ENCODE results near the gene U2AF2. TPM values are rescaled to one million over a fixed set of nuclear protein-coding genes. Genes with fewer than 3 reads are reported as not detected.
A peak's percentile ranks its signal among the peaks of the same experiment; 100 is the strongest.

The U2AF2 gene
- 385 and 411 TPM in 2 replicates for total RNA-seq (2021)
- percentile 92 among the genes with signal in this experiment for Bru-seq, nascent RNA
- BruChase-seq, experiment 1, labeled RNA remaining after a 2-hour chase: percentile 90 among the genes with signal in this experiment
- BruChase-seq, experiment 2, labeled RNA remaining after a 6-hour chase: percentile 97 among the genes with signal in this experiment
- long read RNA-seq, partial matches to known transcripts: 0 of 19 reads
- long read RNA-seq, other reads (novel, unspliced or antisense): 15 of 19 reads

DNA sequence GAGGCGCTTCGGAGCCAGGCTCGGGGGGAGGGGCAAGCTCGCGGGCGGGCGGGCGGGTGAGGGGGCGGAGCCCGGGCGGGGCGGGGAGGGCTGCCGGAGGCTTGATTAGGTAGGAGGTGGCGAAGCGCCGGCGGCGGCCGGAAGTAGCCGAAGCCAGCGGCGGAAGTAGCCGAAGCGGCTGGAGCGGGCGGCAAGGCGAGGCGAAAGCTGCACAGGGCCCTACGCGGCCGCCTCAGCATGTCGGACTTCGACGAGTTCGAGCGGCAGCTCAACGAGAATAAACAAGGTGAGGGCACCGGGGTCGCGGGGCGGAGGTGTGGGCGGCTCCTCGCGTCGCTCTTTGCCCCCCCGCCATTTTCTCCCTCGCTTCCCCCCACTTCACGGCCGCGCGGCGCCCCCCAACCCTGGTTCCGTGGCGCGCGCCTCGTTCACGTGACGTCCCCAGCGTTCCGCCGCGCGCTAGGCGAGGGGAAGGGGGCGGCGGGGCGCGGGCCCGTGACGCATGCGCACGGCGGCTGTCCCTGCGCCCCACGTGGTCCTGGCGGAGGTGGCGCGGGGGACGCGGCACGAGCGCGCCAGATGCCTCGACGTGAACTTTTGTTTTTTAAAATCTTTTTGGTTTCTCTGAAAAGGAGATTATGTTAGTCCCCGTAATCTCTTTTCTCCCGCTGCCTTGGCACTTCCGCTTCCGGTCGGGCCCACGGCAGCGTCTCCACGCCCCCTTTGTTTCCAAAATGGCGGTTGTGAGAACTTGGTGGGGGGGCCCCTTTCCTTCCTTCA is at the start of gene U2AF2:
TSS of gene U2AF2 (plus strand) at position 168 of the 780 bp plus-strand sequence. CDS start at position 238, 70 bp downstream.
- intact Hi-C loops (cut with micrococcal nuclease; ENCODE audit: unreplicated experiment): no loop called here
- CTCF ChIA-PET: interaction anchor here (0.5 to 1.5 kb wide), 7 partner anchors 12 to 193 kb away, joined by 3 to 17 read pairs (median 3); partner anchors contain the start of genes ISOC2, ZNF581 and ZNF784

DNA sequence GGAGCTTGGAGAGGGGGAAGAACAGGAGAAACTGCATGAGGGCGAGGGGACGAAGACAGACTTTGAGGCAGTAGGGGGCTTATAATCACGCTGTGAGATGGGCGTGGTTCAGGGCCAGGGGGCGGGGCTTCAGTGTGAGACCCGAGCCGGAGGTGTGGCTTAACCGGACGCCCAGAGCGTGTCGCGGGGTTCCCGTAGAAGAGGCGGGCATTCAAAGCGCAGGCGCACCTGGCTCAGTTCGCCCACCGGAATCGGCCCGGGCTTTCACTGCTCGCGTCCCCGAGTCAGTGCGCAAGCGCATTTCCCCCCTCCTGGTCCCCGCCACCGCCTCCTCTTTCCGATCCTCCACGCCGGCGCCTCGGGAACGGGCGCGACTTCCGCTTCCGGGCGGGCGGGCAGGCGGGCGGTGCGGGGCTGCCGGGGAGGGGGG is 49.6 kb upstream of the U2AF2 start:
- peak overlapping the region; percentile 96 for H3K4me3 ChIP-seq (ENCODE audit: low read depth, low read length, poor library complexity, severe bottlenecking)
- BruUV-seq (replicated peaks): no TSS peak
- intact Hi-C loops (cut with micrococcal nuclease; ENCODE audit: unreplicated experiment): loop anchor here (5.0 kb wide), 1 partner anchor 143 kb away; the partner anchor contains the start of genes C19orf85 and ISOC2
- ChIA-PET CTCF (interaction anchor here (0.6 to 2.5 kb wide), 6 partner anchors 19 to 159 kb away, joined by 3 to 6 read pairs (median 5); partner anchors contain the start of gene ZNF784), POLR2A (ENCODE audit: low non-redundant PET) (interaction anchor here (0.6 to 1.1 kb wide), 3 partner anchors 14 to 1117 kb away, joined by 3 to 6 read pairs (median 3); no protein-coding TSS in a partner anchor)
- H3K4me1 ChIP-seq (ENCODE audit: insufficient read depth, low read length, poor library complexity, severe bottlenecking): peaks cover 21% of the 10 kb centered on the region
- TF ChIP-seq, protein P1, sequence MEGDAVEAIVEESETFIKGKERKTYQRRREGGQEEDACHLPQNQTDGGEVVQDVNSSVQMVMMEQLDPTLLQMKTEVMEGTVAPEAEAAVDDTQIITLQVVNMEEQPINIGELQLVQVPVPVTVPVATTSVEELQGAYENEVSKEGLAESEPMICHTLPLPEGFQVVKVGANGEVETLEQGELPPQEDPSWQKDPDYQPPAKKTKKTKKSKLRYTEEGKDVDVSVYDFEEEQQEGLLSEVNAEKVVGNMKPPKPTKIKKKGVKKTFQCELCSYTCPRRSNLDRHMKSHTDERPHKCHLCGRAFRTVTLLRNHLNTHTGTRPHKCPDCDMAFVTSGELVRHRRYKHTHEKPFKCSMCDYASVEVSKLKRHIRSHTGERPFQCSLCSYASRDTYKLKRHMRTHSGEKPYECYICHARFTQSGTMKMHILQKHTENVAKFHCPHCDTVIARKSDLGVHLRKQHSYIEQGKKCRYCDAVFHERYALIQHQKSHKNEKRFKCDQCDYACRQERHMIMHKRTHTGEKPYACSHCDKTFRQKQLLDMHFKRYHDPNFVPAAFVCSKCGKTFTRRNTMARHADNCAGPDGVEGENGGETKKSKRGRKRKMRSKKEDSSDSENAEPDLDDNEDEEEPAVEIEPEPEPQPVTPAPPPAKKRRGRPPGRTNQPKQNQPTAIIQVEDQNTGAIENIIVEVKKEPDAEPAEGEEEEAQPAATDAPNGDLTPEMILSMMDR (conservative IDR thresholded peaks at IDR 0.05; ENCODE audit: low read depth, low read length): no peak
- TF ChIP-seq EZH2 (IDR thresholded peaks at IDR 0.05; ENCODE audit: borderline replicate concordance, low read depth, low read length, poor library complexity, severe bottlenecking): no peak
- H3K9me3 ChIP-seq (ENCODE audit: low read depth, low read length, poor library complexity, severe bottlenecking): no peaks in the 10 kb centered on the region
- H3K27me3 ChIP-seq (replicated peaks; ENCODE audit: insufficient read depth, low read depth, low read length, poor library complexity): no peaks in the 10 kb centered on the region
- DNase-seq (ENCODE audit: low spot score): peak; percentile 99
- peak overlapping the region; percentile 93 for H3K27ac ChIP-seq (ENCODE audit: low read depth, low read length, poor library complexity, severe bottlenecking)
- peaks cover 8% of the 10 kb centered on the region for H3K36me3 ChIP-seq (ENCODE audit: insufficient read depth, low read length, poor library complexity, severe bottlenecking)

More for the DNA sequence above, at the start of gene U2AF2:
- POLR2A ChIA-PET (ENCODE audit: low non-redundant PET): interaction anchor here (0.6 kb wide), 1 partner anchor 178 kb away, joined by 3 read pairs; no protein-coding TSS in a partner anchor
- DNase-seq (ENCODE audit: low spot score): peak; percentile 93
- Histone ChIP-seq H3K27ac (ENCODE audit: low read depth, low read length, poor library complexity, severe bottlenecking) (peak within 1 kb of the TSS; percentile 99), H3K4me3 (ENCODE audit: low read depth, low read length, poor library complexity, severe bottlenecking) (peak within 1 kb of the TSS; percentile 83), H3K27me3 (replicated peaks; ENCODE audit: insufficient read depth, low read depth, low read length, poor library complexity) (no peaks in the 10 kb centered on the region), H3K4me1 (ENCODE audit: insufficient read depth, low read length, poor library complexity, severe bottlenecking) (peaks cover 18% of the 10 kb centered on the region), H3K9me3 (ENCODE audit: low read depth, low read length, poor library complexity, severe bottlenecking) (no peaks in the 10 kb centered on the region), H3K36me3 (ENCODE audit: insufficient read depth, low read length, poor library complexity, severe bottlenecking) (peaks cover 27% of the 10 kb centered on the region)
- no TSS peak for BruUV-seq (replicated peaks)
- TF ChIP-seq, protein P1 (conservative IDR thresholded peaks at IDR 0.05; ENCODE audit: low read depth, low read length): no peak
- TF ChIP-seq EZH2 (IDR thresholded peaks at IDR 0.05; ENCODE audit: borderline replicate concordance, low read depth, low read length, poor library complexity, severe bottlenecking): no peak
